H9 (cell line): ENCODE results near the gene GLRX. TPM values are rescaled to one million over a fixed set of nuclear protein-coding genes. Genes with fewer than 3 reads are reported as not detected.

Source experiments
- DNase-seq: peaks from one replicate; pipeline ENCODE4 v3.0.0-alpha.2; 2017
- H2AFZ ChIP-seq: one replicate; pipeline ENCODE4 v1.6.1; 2013; ENCODE audit warnings: mild to moderate bottlenecking, low read length, control low read depth, moderate library complexity
- H2AK5ac ChIP-seq: 2 replicates; pipeline ENCODE4 v1.6.1; 2013; ENCODE audit warnings: low read length, control low read depth, mixed read lengths; ENCODE audit not compliant: insufficient read length
- H2BK120ac ChIP-seq: one replicate; pipeline ENCODE4 v1.6.1; 2013; ENCODE audit warnings: low read depth, mild to moderate bottlenecking, low read length, control low read depth, inconsistent platforms; ENCODE audit not compliant: poor library complexity, severe bottlenecking
- H2BK12ac ChIP-seq: 2 replicates; pipeline ENCODE4 v1.6.1; 2013; ENCODE audit warnings: low read length, control low read depth, mixed read lengths, low read depth; ENCODE audit not compliant: insufficient read length
- H2BK15ac ChIP-seq: 2 replicates; pipeline ENCODE4 v1.6.1; 2013; ENCODE audit warnings: low read depth, low read length, control low read depth
- H2BK20ac ChIP-seq: one replicate; pipeline ENCODE4 v1.6.1; 2013; ENCODE audit warnings: low read depth, mild to moderate bottlenecking, low read length, control low read depth, inconsistent platforms; ENCODE audit not compliant: poor library complexity, severe bottlenecking
- H2BK5ac ChIP-seq: 2 replicates; pipeline ENCODE4 v1.6.1; 2013; ENCODE audit warnings: low read length, control low read depth, mixed read lengths; ENCODE audit not compliant: insufficient read length
- H3K14ac ChIP-seq: 2 replicates; pipeline ENCODE4 v1.6.1; 2013; ENCODE audit warnings: low read length, control low read depth; ENCODE audit not compliant: insufficient read depth
- H3K18ac ChIP-seq: 2 replicates; pipeline ENCODE4 v1.6.1; 2013; ENCODE audit warnings: low read depth, mild to moderate bottlenecking, mixed read lengths, low read length, control low read depth; ENCODE audit not compliant: insufficient read length
- H3K23ac ChIP-seq: 2 replicates; pipeline ENCODE4 v1.6.1; 2013; ENCODE audit warnings: low read length, control low read depth, mixed read lengths, low read depth; ENCODE audit not compliant: insufficient read length
- H3K23me2 ChIP-seq: 2 replicates; pipeline ENCODE4 v1.6.1; 2013; ENCODE audit warnings: low read depth, mild to moderate bottlenecking, mixed read lengths, low read length, control low read depth; ENCODE audit not compliant: insufficient read length, poor library complexity, severe bottlenecking
- H3K27ac ChIP-seq: 2 replicates; pipeline ENCODE4 v1.5.1; 2013; ENCODE audit warnings: low read length, control low read depth, mixed read lengths, low read depth; ENCODE audit not compliant: insufficient read length
- H3K27me3 ChIP-seq: 2 replicates; pipeline ENCODE4 v1.6.1; 2013; ENCODE audit warnings: low read length, control low read depth, inconsistent platforms; ENCODE audit not compliant: insufficient read depth
- H3K4ac ChIP-seq: 2 replicates; pipeline ENCODE4 v1.6.1; 2013; ENCODE audit warnings: low read depth, mild to moderate bottlenecking, control low read depth, inconsistent platforms, low read length, moderate library complexity
- H3K4me1 ChIP-seq: 2 replicates; pipeline ENCODE4 v1.6.1; 2013; ENCODE audit warnings: low read length, control low read depth, inconsistent platforms; ENCODE audit not compliant: insufficient read depth
- H3K4me2 ChIP-seq: 2 replicates; pipeline ENCODE4 v1.6.1; 2013; ENCODE audit warnings: low read length, control low read depth, mixed read lengths; ENCODE audit not compliant: insufficient read length, insufficient read depth
- H3K56ac ChIP-seq: 2 replicates; pipeline ENCODE4 v1.6.1; 2013; ENCODE audit warnings: low read depth, mild to moderate bottlenecking, mixed read lengths, low read length, control low read depth; ENCODE audit not compliant: insufficient read length
- H3K79me1 ChIP-seq: 2 replicates; pipeline ENCODE4 v1.6.1; 2013; ENCODE audit warnings: low read depth, mild to moderate bottlenecking, moderate library complexity, low read length, control low read depth, inconsistent platforms; ENCODE audit not compliant: insufficient read depth, poor library complexity, severe bottlenecking
- H3K79me2 ChIP-seq: 2 replicates; pipeline ENCODE4 v1.6.1; 2013; ENCODE audit warnings: low read length, control low read depth, inconsistent platforms; ENCODE audit not compliant: insufficient read depth
- H3K9ac ChIP-seq: 2 replicates; pipeline ENCODE4 v1.6.1; 2013; ENCODE audit warnings: low read length, control low read depth, mixed read lengths; ENCODE audit not compliant: insufficient read length; ENCODE audit errors: extremely low read depth
- H3K9me3 ChIP-seq: one replicate; pipeline ENCODE4 v1.6.1; 2013; ENCODE audit warnings: low read depth, low read length, inconsistent platforms; ENCODE audit not compliant: control insufficient read depth
- H3T11ph ChIP-seq: one replicate; pipeline ENCODE4 v1.6.1; 2013; ENCODE audit warnings: mild to moderate bottlenecking, low read length, control low read depth, inconsistent platforms
- H4K20me1 ChIP-seq: one replicate; pipeline ENCODE4 v1.6.1; 2013; ENCODE audit not compliant: control insufficient read depth, insufficient read length, insufficient read depth
- H4K5ac ChIP-seq: 2 replicates; pipeline ENCODE4 v1.6.1; 2013; ENCODE audit warnings: low read depth, mild to moderate bottlenecking, mixed read lengths, low read length, control low read depth; ENCODE audit not compliant: insufficient read length
- H4K8ac ChIP-seq: replicated peaks from 2 replicates; pipeline ENCODE4 v1.6.1; 2013; ENCODE audit warnings: low read length, control low read depth, mixed read lengths, low read depth; ENCODE audit not compliant: insufficient read length
- H4K91ac ChIP-seq: 2 replicates; pipeline ENCODE4 v1.6.1; 2013; ENCODE audit warnings: low read depth, mild to moderate bottlenecking, moderate library complexity, mixed read lengths, low read length, control low read depth; ENCODE audit not compliant: insufficient read length
- H3K27ac Mint-ChIP-seq, 3 experiments: 2 replicates in 2 of 3; 3 replicates in 1 of 3; pipeline ENCODE4 v1.8.0; 2020 to 2021; ENCODE audit warnings: mixed read lengths in 3 of 3, mild to moderate bottlenecking in 1 of 3, moderate library complexity in 1 of 3
- H3K27me3 Mint-ChIP-seq: 2 replicates; pipeline ENCODE4 v1.8.0; 2021; ENCODE audit warnings: low read depth, mild to moderate bottlenecking, moderate library complexity, mixed read lengths
- H3K36me3 Mint-ChIP-seq, 3 experiments: 2 replicates in 2 of 3; 3 replicates in 1 of 3; pipeline ENCODE4 v1.8.0; 2020 to 2021; ENCODE audit warnings: low read depth in 3 of 3, mixed read lengths in 3 of 3; ENCODE audit not compliant: insufficient read depth in 1 of 3
- H3K4me1 Mint-ChIP-seq, 2 experiments: 2 replicates each; pipeline ENCODE4 v1.8.0; 2020; ENCODE audit warnings: mixed read lengths in 2 of 2
- H3K4me3 Mint-ChIP-seq, 2 experiments: 2 replicates in 1 of 2; 3 replicates in 1 of 2; pipeline ENCODE4 v1.8.0; 2020 to 2021; ENCODE audit warnings: mild to moderate bottlenecking in 2 of 2, mixed read lengths in 2 of 2, moderate library complexity in 1 of 2
- H3K9me3 Mint-ChIP-seq, 2 experiments: 2 replicates in 1 of 2; 3 replicates in 1 of 2; pipeline ENCODE4 v1.8.0; 2020; ENCODE audit warnings: mild to moderate bottlenecking in 2 of 2, mixed read lengths in 2 of 2, moderate library complexity in 1 of 2
- CTCF ChIP-seq: fragments of 200-600 bp; sonication (generic); conservative IDR thresholded peaks from 3 replicates; pipeline ENCODE4 v1.8.0; 2021; ENCODE audit warnings: antibody characterized with exemption, mild to moderate bottlenecking
- WGBS: extraction: QIAGEN DNeasy Blood & Tissue Kit; methylation state at CpG from one replicate; pipeline ENCODE4 v1.1.7; 2013; ENCODE audit warnings: missing lambda C conversion rate, low lambda C conversion rate, mixed read lengths; ENCODE audit not compliant: insufficient read length; ENCODE audit errors: extremely low coverage; 5-methylcytosine and 5-hydroxymethylcytosine counted together
- total RNA-seq: library from RNA; stranded (reverse); gene quantifications from 2 replicates; pipeline ENCODE4 v1.2.1, GENCODE V29; 2021

Gene GLRX
- total RNA-seq, 1 experiment from 2014 or later = 13.8 TPM

GRCh38 chr5:95859661-95860060 is 37.1 kb upstream of the GLRX start:
- peaks cover 4% of the 10 kb centered on the region; the same call in 1 of the 2 replicates for H3K4me1 ChIP-seq
- no peak overlapping the region for H3K4me2 ChIP-seq
- Mint-ChIP-seq H3K27ac (peak overlapping the region in 1 of 3 experiments; percentile 6; a peak in 1 of 7 replicates), H3K36me3 (no peaks in the 10 kb centered on the region), H3K4me1 (peaks cover 27 to 31% of the 10 kb centered on the region in 2 experiments), H3K4me3 (no peak overlapping the region), H3K27me3 (peaks cover 3% of the 10 kb centered on the region), H3K9me3 (no peaks in the 10 kb centered on the region; a peak in 2 of 5 replicates)
- no peak overlapping the region for H2BK15ac ChIP-seq
- H4K20me1 ChIP-seq = no peaks in the 10 kb centered on the region
- no peaks in the 10 kb centered on the region for H3K23me2 ChIP-seq
- no peak overlapping the region for H2BK5ac ChIP-seq
- no peak overlapping the region for H2BK120ac ChIP-seq
- no peak overlapping the region for H2AFZ ChIP-seq
- no peak overlapping the region for H3K27ac ChIP-seq
- H2BK12ac ChIP-seq = no peak overlapping the region
- no peak overlapping the region for H4K8ac ChIP-seq
- H3K27me3 ChIP-seq = no peaks in the 10 kb centered on the region
- no peak for TF ChIP-seq CTCF
- H3K9me3 ChIP-seq = no peaks in the 10 kb centered on the region
- no peak overlapping the region for H2AK5ac ChIP-seq
- H2BK20ac ChIP-seq = no peak overlapping the region
- no peak overlapping the region for H4K91ac ChIP-seq
- H3K79me1 ChIP-seq = no peaks in the 10 kb centered on the region
- H4K5ac ChIP-seq = no peak overlapping the region
- WGBS = no CpG with 5 or more reads among the region's 4 CpGs
- H3K79me2 ChIP-seq = no peaks in the 10 kb centered on the region
- no peak overlapping the region for H3K56ac ChIP-seq
- H3K18ac ChIP-seq = no peak overlapping the region
- no peak overlapping the region for H3K14ac ChIP-seq
- no peak overlapping the region for H3K4ac ChIP-seq
- H3K9ac ChIP-seq = no peak overlapping the region
- no peak overlapping the region for H3K23ac ChIP-seq
- no peak overlapping the region for H3T11ph ChIP-seq
- no peak for DNase-seq
